Measurements from ENCODE around the gene DAAM2. TPM values are rescaled to one million over a fixed set of nuclear protein-coding genes. Genes with fewer than 3 reads are reported as not detected.

DAAM2 gene
- total and polyA plus RNA-seq, 9 of the 15 experiments (the other 6 are each of a cell fraction or from before 2014, with no cell fraction given) = 0.01 to 0.07 TPM; not detected in 7

DNA sequence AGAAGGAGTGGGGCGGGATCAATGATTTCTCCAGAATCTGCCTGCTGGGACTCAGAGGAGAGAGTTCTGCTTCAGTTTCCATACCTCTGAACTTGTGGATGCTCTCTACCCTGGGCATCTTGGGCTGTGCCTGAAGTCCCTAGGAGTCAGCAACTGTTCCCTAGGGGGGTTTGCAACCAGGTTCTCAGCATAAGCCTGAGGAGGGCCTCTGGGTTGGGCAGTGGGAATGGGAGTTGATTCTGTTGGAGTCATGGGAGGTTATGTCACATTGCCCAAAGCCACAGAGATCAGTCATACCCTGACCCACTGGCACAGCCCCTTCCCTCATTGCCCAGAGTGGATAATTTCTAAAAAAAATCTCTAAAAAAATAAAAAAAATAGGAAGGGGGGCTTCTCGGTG, 94.7 kb downstream of the DAAM2 start:
- Histone ChIP-seq H3K9me3 (replicated peaks; ENCODE audit: control insufficient read depth, insufficient read depth, low read depth, low read length) (no peaks in the 10 kb centered on the region), H3K4me1 (replicated peaks in 1 of 2; ENCODE audit: control insufficient read depth in 2 of 2, insufficient read depth in 2 of 2, low read length in 2 of 2) (no peaks in the 10 kb centered on the region), H3K4me3 (no peak overlapping the region), H3K27me3 (ENCODE audit: control insufficient read depth in 2 of 2, insufficient read depth in 2 of 2, low read length in 2 of 2) (peaks cover 15 to 43% of the 10 kb centered on the region in 2 experiments; a peak in 4 of 5 replicates), H3K36me3 (ENCODE audit: control insufficient read depth, insufficient read depth, low read length) (no peaks in the 10 kb centered on the region), H3K9ac (ENCODE audit: insufficient read depth in 1 of 2, low read depth in 2 of 2, low read length in 2 of 2) (no peak overlapping the region), H3K79me2 (ENCODE audit: control insufficient read depth, insufficient read depth, low read length) (no peaks in the 10 kb centered on the region), H3K4me2 (ENCODE audit: insufficient read depth, low read length) (no peak overlapping the region), H3K27ac (ENCODE audit: extremely low read depth, low read depth, low read length) (no peak overlapping the region), H4K20me1 (replicated peaks; ENCODE audit: control insufficient read depth, insufficient read depth, low read length) (peaks cover 12% of the 10 kb centered on the region), H3K9me1 (ENCODE audit: control insufficient read depth, insufficient read depth, low read length) (no peaks in the 10 kb centered on the region), H2AFZ (ENCODE audit: low read depth, low read length) (no peak overlapping the region)
- no TSS peak for BruUV-seq (replicated peaks)
- POLR2A ChIA-PET = interaction anchor here (0.9 to 1.2 kb wide), 3 partner anchors 25 to 1170 kb away, joined by 3 read pairs; no protein-coding TSS in a partner anchor
- in situ Hi-C loops (cut with MboI) (no loop called here), intact Hi-C loops (cut with micrococcal nuclease) (no loop called here)
- ATAC-seq (no peak), FAIRE-seq (no peak), DNase-seq (ENCODE audit: extremely low read depth in 1 of 4, low spot score in 3 of 4) (no peak)
- whole genome bisulfite sequencing (ENCODE audit: insufficient coverage, low coverage, missing lambda C conversion rate) = 0% methylated on average over 2 of the region's 2 CpGs
- CTCF ChIA-PET (ENCODE audit: low intra/inter-chr PET ratio) = no interaction called here
- no peak for TF ChIP-seq ZNF263 (CRISPR knock-in tag; IDR thresholded peaks at IDR 0.05; ENCODE audit: borderline replicate concordance)
- no peak for TF ChIP-seq ZNF76 (CRISPR knock-in tag; IDR thresholded peaks at IDR 0.05; ENCODE audit: borderline replicate concordance)
- no peak for TF ChIP-seq ETV5 (CRISPR knock-in tag; IDR thresholded peaks at IDR 0.05; ENCODE audit: low read depth)
- TF ChIP-seq HMGN3 (IDR thresholded peaks at IDR 0.05; ENCODE audit: borderline replicate concordance, extremely low read depth, insufficient read length, low read depth, low read length) = no peak
- TF ChIP-seq HES1 (IDR thresholded peaks at IDR 0.05; ENCODE audit: low read depth) = no peak
- no peak for TF ChIP-seq BRD4 (IDR thresholded peaks at IDR 0.05)
- TF ChIP-seq, protein P1, sequence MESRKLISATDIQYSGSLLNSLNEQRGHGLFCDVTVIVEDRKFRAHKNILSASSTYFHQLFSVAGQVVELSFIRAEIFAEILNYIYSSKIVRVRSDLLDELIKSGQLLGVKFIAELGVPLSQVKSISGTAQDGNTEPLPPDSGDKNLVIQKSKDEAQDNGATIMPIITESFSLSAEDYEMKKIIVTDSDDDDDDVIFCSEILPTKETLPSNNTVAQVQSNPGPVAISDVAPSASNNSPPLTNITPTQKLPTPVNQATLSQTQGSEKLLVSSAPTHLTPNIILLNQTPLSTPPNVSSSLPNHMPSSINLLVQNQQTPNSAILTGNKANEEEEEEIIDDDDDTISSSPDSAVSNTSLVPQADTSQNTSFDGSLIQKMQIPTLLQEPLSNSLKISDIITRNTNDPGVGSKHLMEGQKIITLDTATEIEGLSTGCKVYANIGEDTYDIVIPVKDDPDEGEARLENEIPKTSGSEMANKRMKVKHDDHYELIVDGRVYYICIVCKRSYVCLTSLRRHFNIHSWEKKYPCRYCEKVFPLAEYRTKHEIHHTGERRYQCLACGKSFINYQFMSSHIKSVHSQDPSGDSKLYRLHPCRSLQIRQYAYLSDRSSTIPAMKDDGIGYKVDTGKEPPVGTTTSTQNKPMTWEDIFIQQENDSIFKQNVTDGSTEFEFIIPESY (CRISPR knock-in tag; IDR thresholded peaks at IDR 0.05) = no peak
- TF ChIP-seq SREBF1 (IDR thresholded peaks at IDR 0.05; ENCODE audit: borderline replicate concordance, low read depth, low read length) = no peak
- no peak for TF ChIP-seq ZNF707 (CRISPR knock-in tag; conservative IDR thresholded peaks at IDR 0.05)
- TF ChIP-seq, protein P2, sequence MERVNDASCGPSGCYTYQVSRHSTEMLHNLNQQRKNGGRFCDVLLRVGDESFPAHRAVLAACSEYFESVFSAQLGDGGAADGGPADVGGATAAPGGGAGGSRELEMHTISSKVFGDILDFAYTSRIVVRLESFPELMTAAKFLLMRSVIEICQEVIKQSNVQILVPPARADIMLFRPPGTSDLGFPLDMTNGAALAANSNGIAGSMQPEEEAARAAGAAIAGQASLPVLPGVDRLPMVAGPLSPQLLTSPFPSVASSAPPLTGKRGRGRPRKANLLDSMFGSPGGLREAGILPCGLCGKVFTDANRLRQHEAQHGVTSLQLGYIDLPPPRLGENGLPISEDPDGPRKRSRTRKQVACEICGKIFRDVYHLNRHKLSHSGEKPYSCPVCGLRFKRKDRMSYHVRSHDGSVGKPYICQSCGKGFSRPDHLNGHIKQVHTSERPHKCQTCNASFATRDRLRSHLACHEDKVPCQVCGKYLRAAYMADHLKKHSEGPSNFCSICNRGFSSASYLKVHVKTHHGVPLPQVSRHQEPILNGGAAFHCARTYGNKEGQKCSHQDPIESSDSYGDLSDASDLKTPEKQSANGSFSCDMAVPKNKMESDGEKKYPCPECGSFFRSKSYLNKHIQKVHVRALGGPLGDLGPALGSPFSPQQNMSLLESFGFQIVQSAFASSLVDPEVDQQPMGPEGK (CRISPR knock-in tag; IDR thresholded peaks at IDR 0.05; ENCODE audit: borderline replicate concordance) = no peak
